GM10847 (cell line): ENCODE data around the gene PRKX.

Experiments
- POLR2A ChIP-seq: IDR thresholded peaks from 2 replicates; pipeline ENCODE4 v1.6.1; 2011; ENCODE audit not compliant: insufficient read length; ENCODE audit errors: extremely low read depth

The PRKX gene

GRCh38 chrX:3581609-3582108, 131.8 kb downstream of the PRKX start:
- TF ChIP-seq POLR2A: no peak

- TF ChIP-seq POLR2A: no peak
Measured at GRCh38 chrX:3577551-3577950, 135.9 kb downstream of the PRKX start.

- TF ChIP-seq POLR2A: no peak
Measured at GRCh38 chrX:3576886-3577501, 136.5 kb downstream of the PRKX start.

- no peak for TF ChIP-seq POLR2A
Measured at GRCh38 chrX:3567686-3568085, 145.8 kb downstream of the PRKX start.

DNA sequence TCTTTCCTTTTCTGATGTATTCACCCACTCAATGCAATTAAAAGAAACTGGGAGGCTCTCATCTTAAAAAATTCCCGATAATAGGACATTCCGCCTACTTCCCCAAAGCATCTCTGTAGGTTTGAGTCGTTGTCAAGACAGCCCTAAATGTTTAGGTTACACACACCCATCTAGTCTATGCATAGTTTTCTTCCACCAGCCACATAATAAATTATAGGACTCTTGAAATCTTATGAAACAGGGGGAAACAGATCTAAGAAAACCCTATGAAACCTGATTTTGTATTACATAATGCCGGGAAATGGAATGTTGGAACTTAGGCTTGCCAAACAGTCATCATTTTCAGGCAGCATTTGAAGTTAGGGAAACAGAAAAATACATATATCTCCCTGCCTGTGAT, 150.0 kb downstream of the PRKX start:
- no peak for TF ChIP-seq POLR2A
